ENCODE measurements around the gene UBTD2. TPM values are rescaled to one million over a fixed set of nuclear protein-coding genes. Genes with fewer than 3 reads are reported as not detected.

Gene UBTD2
- polyA plus RNA-seq, 1 experiment, result 33.3 TPM

GRCh38 chr5:172172912-172173563 is 110.5 kb downstream of the UBTD2 start:
- POLR2A ChIA-PET, result interaction anchor here (0.6 to 0.7 kb wide), 2 partner anchors 14 to 298 kb away, joined by 3 read pairs; no protein-coding TSS in a partner anchor
- H3K27ac ChIP-seq (ENCODE audit: low read depth, low read length), result no peak overlapping the region
- no peak for TF ChIP-seq CTCF (IDR thresholded peaks at IDR 0.05; ENCODE audit: low read depth, low read length)

GRCh38 chr5:172171118-172171517 is 112.4 kb downstream of the UBTD2 start:
- CTCF ChIA-PET, result interaction anchor here (0.8 kb wide), 1 partner anchor 18 kb away, joined by 5 read pairs; no protein-coding TSS in a partner anchor
- no peak for DNase-seq (ENCODE audit: low read depth, low spot score)
- H3K4me3 ChIP-seq (ENCODE audit: low read depth, low read length), result no peak overlapping the region
- no peak for TF ChIP-seq CTCF (IDR thresholded peaks at IDR 0.05; ENCODE audit: low read depth, low read length)
- H3K27ac ChIP-seq (ENCODE audit: low read depth, low read length), result no peak overlapping the region
- no peaks in the 10 kb centered on the region for H3K27me3 ChIP-seq (ENCODE audit: control insufficient read depth, insufficient read depth, low read length)
- H3K9me3 ChIP-seq (ENCODE audit: control insufficient read depth, insufficient read depth, low read length), result no peaks in the 10 kb centered on the region
- POLR2A ChIA-PET, result no interaction called here

More at GRCh38 chr5:172172912-172173563, 110.5 kb downstream of the UBTD2 start:
- Histone ChIP-seq H3K27me3 (ENCODE audit: control insufficient read depth, insufficient read depth, low read length) (no peaks in the 10 kb centered on the region), H3K9me3 (ENCODE audit: control insufficient read depth, insufficient read depth, low read length) (no peaks in the 10 kb centered on the region), H3K4me3 (ENCODE audit: low read depth, low read length) (no peak overlapping the region)
- DNase-seq (ENCODE audit: low read depth, low spot score), result no peak
- CTCF ChIA-PET, result interaction anchor here (0.7 to 2.9 kb wide), 2 partner anchors 16 to 107 kb away, joined by 3 to 17 read pairs; partner anchors contain the start of gene STK10

- no peaks in the 10 kb centered on the region for H3K27me3 ChIP-seq (ENCODE audit: control insufficient read depth, insufficient read depth, low read length)
- no peak for DNase-seq (ENCODE audit: low read depth, low spot score)
- ChIA-PET POLR2A (no interaction called here), CTCF (interaction anchor here (0.8 kb wide), 1 partner anchor 19 kb away, joined by 5 read pairs; no protein-coding TSS in a partner anchor)
- H3K4me3 ChIP-seq (ENCODE audit: low read depth, low read length), result no peak overlapping the region
- TF ChIP-seq CTCF (IDR thresholded peaks at IDR 0.05; ENCODE audit: low read depth, low read length), result no peak
- H3K9me3 ChIP-seq (ENCODE audit: control insufficient read depth, insufficient read depth, low read length), result no peaks in the 10 kb centered on the region
- H3K27ac ChIP-seq (ENCODE audit: low read depth, low read length), result no peak overlapping the region
Measured at GRCh38 chr5:172170251-172170701, 113.3 kb downstream of the UBTD2 start.

GRCh38 chr5:172169216-172169615 is 114.3 kb downstream of the UBTD2 start:
- H3K27ac ChIP-seq (ENCODE audit: low read depth, low read length), result no peak overlapping the region
- no peak for TF ChIP-seq CTCF (IDR thresholded peaks at IDR 0.05; ENCODE audit: low read depth, low read length)
- no peaks in the 10 kb centered on the region for H3K9me3 ChIP-seq (ENCODE audit: control insufficient read depth, insufficient read depth, low read length)
- CTCF ChIA-PET, result interaction anchor here (0.8 kb wide), 1 partner anchor 20 kb away, joined by 3 read pairs; no protein-coding TSS in a partner anchor
- POLR2A ChIA-PET, result no interaction called here
- DNase-seq (ENCODE audit: low read depth, low spot score), result no peak
- H3K4me3 ChIP-seq (ENCODE audit: low read depth, low read length), result no peak overlapping the region
- no peaks in the 10 kb centered on the region for H3K27me3 ChIP-seq (ENCODE audit: control insufficient read depth, insufficient read depth, low read length)

GRCh38 chr5:172168311-172168710 is 115.3 kb downstream of the UBTD2 start:
- POLR2A ChIA-PET, result no interaction called here
- Histone ChIP-seq H3K9me3 (ENCODE audit: control insufficient read depth, insufficient read depth, low read length) (no peaks in the 10 kb centered on the region), H3K27me3 (ENCODE audit: control insufficient read depth, insufficient read depth, low read length) (no peaks in the 10 kb centered on the region), H3K4me3 (ENCODE audit: low read depth, low read length) (no peak overlapping the region), H3K27ac (ENCODE audit: low read depth, low read length) (no peak overlapping the region)
- no peak for TF ChIP-seq CTCF (IDR thresholded peaks at IDR 0.05; ENCODE audit: low read depth, low read length)
- CTCF ChIA-PET, result interaction anchor here (0.5 to 0.8 kb wide), 2 partner anchors 21 to 81 kb away, joined by 3 read pairs; no protein-coding TSS in a partner anchor
- no peak for DNase-seq (ENCODE audit: low read depth, low spot score)
